D721Med (cell line): ENCODE results near the gene CDK8.
A peak's percentile ranks its signal among the peaks of the same experiment; 100 is the strongest.

ENCODE experiments used
- DNase-seq: peaks from one replicate; pipeline ENCODE4 v3.0.0; 2011; ENCODE audit warnings: low spot score; ENCODE audit not compliant: insufficient read length
- FAIRE-seq: peaks from 2 replicates; lab custom pipeline; 2011; peaks lifted over from hg19 to GRCh38; lab: Jason Lieb, UNC
- TF ChIP-seq, protein P1 (sequence below): IDR thresholded peaks from 2 replicates; pipeline ENCODE4 v1.5.1; 2012; ENCODE audit warnings: mild to moderate bottlenecking, control low read depth; ENCODE audit not compliant: insufficient read depth; ENCODE audit errors: missing control alignments

The CDK8 gene

DNA sequence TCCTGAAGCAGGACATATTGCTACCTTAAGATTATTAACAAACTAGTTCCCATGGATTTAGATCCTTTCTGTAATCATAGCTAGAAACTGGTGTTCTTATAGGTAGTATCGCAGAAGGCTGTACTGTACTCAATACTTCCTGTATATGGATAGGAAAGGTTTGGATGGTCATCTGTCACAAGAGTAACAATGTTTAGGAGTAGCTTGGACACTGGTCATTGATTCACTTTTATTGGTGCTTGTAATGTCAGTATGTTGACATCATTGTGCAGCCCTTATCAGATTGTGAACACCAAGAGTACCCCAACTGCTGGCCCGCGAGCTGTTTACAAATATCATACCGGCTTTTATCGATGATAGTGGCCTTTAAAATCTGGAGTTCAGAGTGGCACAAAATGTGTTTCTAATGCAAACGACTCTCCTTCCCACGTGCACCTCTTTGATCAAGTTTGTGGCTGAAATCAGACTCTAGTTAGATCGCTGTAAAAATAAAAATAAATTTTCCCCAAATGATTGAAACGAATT lies 605 bp upstream of the CDK8 start:
- TF ChIP-seq, protein P1, sequence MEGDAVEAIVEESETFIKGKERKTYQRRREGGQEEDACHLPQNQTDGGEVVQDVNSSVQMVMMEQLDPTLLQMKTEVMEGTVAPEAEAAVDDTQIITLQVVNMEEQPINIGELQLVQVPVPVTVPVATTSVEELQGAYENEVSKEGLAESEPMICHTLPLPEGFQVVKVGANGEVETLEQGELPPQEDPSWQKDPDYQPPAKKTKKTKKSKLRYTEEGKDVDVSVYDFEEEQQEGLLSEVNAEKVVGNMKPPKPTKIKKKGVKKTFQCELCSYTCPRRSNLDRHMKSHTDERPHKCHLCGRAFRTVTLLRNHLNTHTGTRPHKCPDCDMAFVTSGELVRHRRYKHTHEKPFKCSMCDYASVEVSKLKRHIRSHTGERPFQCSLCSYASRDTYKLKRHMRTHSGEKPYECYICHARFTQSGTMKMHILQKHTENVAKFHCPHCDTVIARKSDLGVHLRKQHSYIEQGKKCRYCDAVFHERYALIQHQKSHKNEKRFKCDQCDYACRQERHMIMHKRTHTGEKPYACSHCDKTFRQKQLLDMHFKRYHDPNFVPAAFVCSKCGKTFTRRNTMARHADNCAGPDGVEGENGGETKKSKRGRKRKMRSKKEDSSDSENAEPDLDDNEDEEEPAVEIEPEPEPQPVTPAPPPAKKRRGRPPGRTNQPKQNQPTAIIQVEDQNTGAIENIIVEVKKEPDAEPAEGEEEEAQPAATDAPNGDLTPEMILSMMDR: no peak
- peak; percentile 77 for FAIRE-seq
- no peak for DNase-seq

DNA sequence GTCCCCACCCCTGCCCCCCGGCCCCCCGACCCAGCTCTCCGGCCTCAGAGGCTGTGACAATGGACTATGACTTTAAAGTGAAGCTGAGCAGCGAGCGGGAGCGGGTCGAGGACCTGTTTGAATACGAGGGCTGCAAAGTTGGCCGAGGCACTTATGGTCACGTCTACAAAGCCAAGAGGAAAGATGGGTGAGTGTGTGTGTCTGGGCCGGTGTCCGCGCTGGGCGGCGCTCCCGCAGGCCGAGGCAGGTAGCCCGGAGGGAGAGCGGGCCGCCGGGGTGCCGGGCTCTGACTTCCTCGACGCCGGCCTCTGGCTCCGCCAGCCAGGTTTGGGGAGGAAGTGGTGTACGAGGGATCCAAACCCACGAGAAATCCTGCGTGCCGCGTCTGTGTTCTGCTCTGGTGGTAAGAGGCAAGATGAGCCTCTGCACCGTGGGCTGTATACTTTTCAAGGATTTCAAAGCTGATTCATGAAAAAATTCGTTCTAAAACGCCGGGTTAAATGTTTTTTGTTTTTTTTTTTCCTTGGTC lies 718 bp downstream of the CDK8 start:
- no peak for FAIRE-seq
- DNase-seq: no peak
- TF ChIP-seq, protein P1: no peak

DNA sequence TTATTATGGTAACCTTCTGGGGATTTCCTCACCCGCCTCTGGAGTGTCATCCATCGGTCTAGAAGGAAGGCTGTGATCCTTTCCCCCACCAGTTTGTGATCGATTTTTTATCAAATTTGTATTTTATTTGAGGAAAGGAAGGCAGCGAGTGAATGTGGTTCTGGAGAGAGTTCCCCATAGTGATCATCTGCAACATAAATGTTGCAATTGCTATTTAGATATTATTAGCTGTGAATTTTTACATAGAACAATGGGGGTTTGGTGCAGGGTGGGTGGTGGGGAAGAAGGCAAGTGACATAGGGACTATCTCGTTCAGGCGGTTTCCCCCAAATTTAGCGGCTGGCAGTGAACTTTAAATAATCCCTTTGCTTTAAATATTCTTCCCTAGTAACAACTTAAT lies 1.2 kb downstream of the CDK8 start:
- TF ChIP-seq, protein P1: no peak
- FAIRE-seq (no peak), DNase-seq (no peak)

DNA sequence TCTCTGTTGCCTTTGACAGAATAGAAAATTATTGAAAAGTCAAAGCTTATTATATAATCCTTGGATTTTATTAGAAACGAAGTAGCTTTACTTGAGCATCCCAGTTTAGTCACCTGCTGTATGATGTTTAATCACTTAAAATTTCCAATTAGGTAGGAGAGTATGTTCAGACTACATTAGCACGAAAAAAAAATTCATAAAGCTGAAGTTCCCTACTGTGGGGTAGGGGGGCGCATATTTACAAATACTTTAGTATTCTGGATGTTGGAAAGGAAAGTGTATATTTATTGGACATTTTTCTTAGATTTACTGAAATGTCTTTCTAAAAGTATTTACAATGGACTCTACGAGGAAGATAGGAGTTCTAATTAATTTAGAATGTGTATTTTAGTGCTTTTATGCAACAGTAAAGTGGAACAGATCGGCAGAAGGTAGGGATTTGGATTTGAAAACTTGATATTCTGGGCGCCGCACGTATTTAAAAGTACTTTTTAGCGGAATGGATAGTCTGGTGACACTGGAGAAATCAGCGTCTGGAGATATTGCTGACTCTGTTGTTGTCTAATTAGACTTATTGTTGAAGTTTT lies 1.9 kb downstream of the CDK8 start:
- DNase-seq: no peak

DNA sequence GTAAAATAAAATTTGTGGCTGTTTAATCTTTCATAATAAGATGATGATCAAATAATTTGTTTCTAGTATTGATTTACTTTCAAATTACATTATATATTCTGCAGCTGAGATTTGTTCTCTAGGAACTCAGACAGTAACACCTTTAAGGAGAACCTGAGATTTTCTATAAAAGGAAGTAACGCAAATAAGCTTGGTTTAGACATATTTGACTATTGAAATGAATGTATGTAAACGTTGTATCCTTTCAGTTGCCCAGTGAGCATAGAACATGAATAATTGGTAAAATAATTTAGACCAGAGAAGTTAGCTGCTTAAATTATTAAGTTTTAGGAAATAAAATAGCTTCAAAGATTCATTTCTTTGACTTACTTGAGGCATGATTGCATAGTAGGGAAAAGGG lies 3.1 kb downstream of the CDK8 start:
- no peak for DNase-seq
- TF ChIP-seq, protein P1: no peak
- no peak for FAIRE-seq

More for the DNA sequence above, 1.9 kb downstream of the CDK8 start:
- TF ChIP-seq, protein P1: peak; percentile 39
- FAIRE-seq: no peak

DNA sequence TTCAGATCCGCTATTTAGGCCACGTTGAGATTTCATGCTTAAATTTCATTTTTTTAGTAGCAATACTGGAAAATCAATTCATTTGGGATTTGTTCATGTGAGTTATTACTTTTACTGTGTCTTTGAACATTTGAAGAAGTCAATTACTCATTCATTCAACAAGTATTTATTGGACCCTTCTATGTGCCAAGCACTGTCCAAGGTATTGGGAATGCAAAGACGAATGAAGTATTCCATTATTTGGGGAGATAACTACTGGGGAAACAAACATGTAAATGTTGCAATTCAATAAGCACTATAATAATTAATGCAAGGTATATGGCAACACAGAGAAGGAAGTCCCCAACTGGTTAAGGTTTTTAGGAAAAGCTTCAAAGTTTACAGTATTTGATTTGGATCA lies 5.7 kb downstream of the CDK8 start:
- FAIRE-seq: no peak
- no peak for DNase-seq
- TF ChIP-seq, protein P1: no peak

DNA sequence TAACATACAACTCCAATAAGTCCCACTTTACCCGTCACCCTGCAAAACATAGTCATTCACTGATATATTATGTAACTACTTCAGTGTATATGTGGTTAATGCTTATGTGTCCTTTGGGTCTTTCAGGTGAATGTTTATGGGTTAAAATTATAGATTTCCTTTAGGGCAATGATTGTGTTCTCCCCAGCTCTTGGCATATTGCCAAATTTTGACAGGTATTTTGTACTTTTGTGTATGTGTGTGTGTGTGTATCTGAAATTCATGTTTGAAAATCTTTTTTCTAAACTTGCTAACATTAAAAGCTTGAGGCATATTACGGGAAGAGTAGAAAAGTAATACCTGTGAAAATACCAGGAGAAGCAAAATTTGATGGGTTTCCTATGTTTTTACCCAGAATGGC lies 8.2 kb downstream of the CDK8 start:
- DNase-seq: no peak
- no peak for FAIRE-seq
- TF ChIP-seq, protein P1: no peak
